ENCODE measurements around the gene SUMF2.

Gene SUMF2

GRCh38 chr7:56125831-56126230 is 61.7 kb downstream of the SUMF2 start:
- no peaks in the 10 kb centered on the region for H3K9me3 ChIP-seq (ENCODE audit: low read length)
- TF ChIP-seq EZH2 (IDR thresholded peaks at IDR 0.05; ENCODE audit: borderline replicate concordance, low read length): no peak
- TF ChIP-seq CTCF (IDR thresholded peaks at IDR 0.05; ENCODE audit: low read length): no peak
- no peaks in the 10 kb centered on the region for H3K36me3 ChIP-seq (ENCODE audit: insufficient read depth, low read length)
- no peaks in the 10 kb centered on the region for H3K9me2 ChIP-seq (ENCODE audit: low read depth, low read length)
- H3K27ac ChIP-seq (ENCODE audit: low read depth, low read length, poor library complexity, severe bottlenecking): no peak overlapping the region
- H4K20me1 ChIP-seq (ENCODE audit: insufficient read depth, low read length): no peaks in the 10 kb centered on the region
- H3K4me3 ChIP-seq (ENCODE audit: low read depth, low read length, poor library complexity, severe bottlenecking): no peak overlapping the region
- H3K27me3 ChIP-seq (ENCODE audit: insufficient read depth, low read length): peaks cover 4% of the 10 kb centered on the region; the same call in 1 of the 2 replicates
- H3K4me1 ChIP-seq (ENCODE audit: insufficient read depth, low read length, severe bottlenecking): no peaks in the 10 kb centered on the region
- no peak overlapping the region for H2AFZ ChIP-seq (ENCODE audit: low read length)
- H3K79me2 ChIP-seq (ENCODE audit: insufficient read depth, low read length): no peaks in the 10 kb centered on the region
- H3F3A ChIP-seq (ENCODE audit: insufficient read depth, low read length): no peaks in the 10 kb centered on the region
- H3K9ac ChIP-seq (ENCODE audit: low read length): no peak overlapping the region
- H3K4me2 ChIP-seq (ENCODE audit: low read length): 0 out of 2 replicates have a peak overlapping the region, but pooled peaks have one; percentile 26

GRCh38 chr7:56127241-56127975 is 63.3 kb downstream of the SUMF2 start:
- Histone ChIP-seq H3K79me2 (ENCODE audit: insufficient read depth, low read length) (no peaks in the 10 kb centered on the region), H3K36me3 (ENCODE audit: insufficient read depth, low read length) (no peaks in the 10 kb centered on the region), H3K27me3 (ENCODE audit: insufficient read depth, low read length) (peaks cover 4% of the 10 kb centered on the region; the same call in 1 of the 2 replicates), H4K20me1 (ENCODE audit: insufficient read depth, low read length) (no peaks in the 10 kb centered on the region), H3K9ac (ENCODE audit: low read length) (no peak overlapping the region), H3K4me2 (ENCODE audit: low read length) (no peak overlapping the region), H3K9me2 (ENCODE audit: low read depth, low read length) (no peaks in the 10 kb centered on the region), H3K9me3 (ENCODE audit: low read length) (no peaks in the 10 kb centered on the region), H3K4me1 (ENCODE audit: insufficient read depth, low read length, severe bottlenecking) (no peaks in the 10 kb centered on the region), H3K4me3 (ENCODE audit: low read depth, low read length, poor library complexity, severe bottlenecking) (no peak overlapping the region), H2AFZ (ENCODE audit: low read length) (no peak overlapping the region), H3K27ac (ENCODE audit: low read depth, low read length, poor library complexity, severe bottlenecking) (no peak overlapping the region), H3F3A (ENCODE audit: insufficient read depth, low read length) (no peaks in the 10 kb centered on the region)
- TF ChIP-seq CTCF (IDR thresholded peaks at IDR 0.05; ENCODE audit: low read length): no peak
- no peak for TF ChIP-seq EZH2 (IDR thresholded peaks at IDR 0.05; ENCODE audit: borderline replicate concordance, low read length)

All from OCI-LY1 (cell line).